Tibial nerve (tissue), 4 donors: ENCODE data around the gene SH3RF2. TPM values are rescaled to one million over a fixed set of nuclear protein-coding genes. Genes with fewer than 3 reads are reported as not detected.

ENCODE experiments used
- DNase-seq, 2 donors: peaks; one replicate each; pipeline ENCODE4 v3.0.0-alpha.2; 2019; ENCODE audit warnings: low spot score in 2 of 2
- H3K27ac ChIP-seq, 4 donors: fragments of 200-600 bp; sonication (generic) in 3 of 4; one replicate each; pipeline ENCODE4 v1.5.1; 2017 to 2019; ENCODE audit warnings: mild to moderate bottlenecking in 1 of 4
- H3K27me3 ChIP-seq, 2 donors: fragments of 200-600 bp; sonication (generic) in 1 of 2; one replicate each; pipeline versions ENCODE4 v1.5.1 to v1.6.0; 2017 to 2019
- H3K36me3 ChIP-seq, 3 donors: fragments of 200-600 bp; sonication (generic); one replicate each; pipeline ENCODE4 v1.5.1; 2018 to 2019
- H3K4me1 ChIP-seq, 4 donors: fragments of 200-600 bp; sonication (generic) in 3 of 4; one replicate each; pipeline ENCODE4 v1.5.1; 2017 to 2019
- H3K4me3 ChIP-seq, 4 donors: fragments of 200-600 bp; sonication (generic) in 3 of 4; one replicate each; pipeline ENCODE4 v1.5.1; 2017 to 2019; ENCODE audit warnings: mild to moderate bottlenecking in 1 of 4, moderate library complexity in 1 of 4
- H3K9me3 ChIP-seq, 4 donors: fragments of 200-600 bp; sonication (generic) in 3 of 4; one replicate each; pipeline ENCODE4 v1.5.1; 2017 to 2019
- EP300 ChIP-seq, 2 donors: sonication (generic); formaldehyde crosslinking; IDR thresholded peaks; one replicate each; pipeline ENCODE4 v1.6.1; 2017; ENCODE audit warnings: antibody characterized with exemption in 2 of 2, mild to moderate bottlenecking in 1 of 2
- POLR2A ChIP-seq, 2 donors: fragments of 450-650 bp; IDR thresholded peaks; one replicate each; pipeline ENCODE4 v1.6.1; 2017; ENCODE audit warnings: antibody characterized with exemption in 2 of 2, mild to moderate bottlenecking in 2 of 2, moderate library complexity in 2 of 2
- WGBS, 2 donors: methylation state at CpG; one replicate each; pipeline ENCODE4 v1.1.5; 2018; 5-methylcytosine and 5-hydroxymethylcytosine counted together
- total RNA-seq, 4 donors: library from RNA; depleted of rRNA; stranded (reverse); fragments of >200 nt; gene quantifications; one replicate each; pipeline ENCODE4 v1.1.0, GENCODE V29; 2016
- TF ChIP-seq, protein P1 (sequence below), 5 experiments: fragments of 200-600 bp in 3 of 5; fragments of 450-650 bp in 2 of 5; sonication (generic) in 3 of 5; IDR thresholded peaks; one replicate each; pipeline ENCODE4 v1.5.1; 2016 to 2019; ENCODE audit warnings: antibody characterized with exemption in 5 of 5, mild to moderate bottlenecking in 3 of 5, moderate library complexity in 2 of 5

SH3RF2 gene
- total RNA-seq, 4 donors from 2014 or later = 1.0 to 5.1 (median 2.0) TPM

DNA sequence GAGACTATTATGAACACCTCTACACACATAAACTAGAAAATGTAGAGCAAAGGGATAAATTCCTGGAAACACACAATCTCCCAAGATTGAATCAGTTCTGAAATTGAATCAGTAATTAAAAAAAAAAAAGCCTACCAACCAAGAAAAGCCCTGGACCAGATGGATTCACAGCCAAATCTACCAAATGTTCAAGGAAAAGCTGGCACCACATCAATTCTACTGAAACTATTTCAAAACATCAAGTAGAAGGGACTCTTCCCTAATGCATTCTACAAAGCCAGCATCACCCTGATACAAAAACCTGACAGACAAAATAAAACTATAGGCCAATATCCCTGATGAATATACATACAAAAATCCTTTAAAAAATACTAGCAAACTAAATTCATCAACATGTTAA, 38.2 kb upstream of the SH3RF2 start:
- H3K9me3 ChIP-seq = peaks cover 0 to 13% (median 0%) of the 10 kb centered on the region in 4 donors
- TF ChIP-seq, protein P1, sequence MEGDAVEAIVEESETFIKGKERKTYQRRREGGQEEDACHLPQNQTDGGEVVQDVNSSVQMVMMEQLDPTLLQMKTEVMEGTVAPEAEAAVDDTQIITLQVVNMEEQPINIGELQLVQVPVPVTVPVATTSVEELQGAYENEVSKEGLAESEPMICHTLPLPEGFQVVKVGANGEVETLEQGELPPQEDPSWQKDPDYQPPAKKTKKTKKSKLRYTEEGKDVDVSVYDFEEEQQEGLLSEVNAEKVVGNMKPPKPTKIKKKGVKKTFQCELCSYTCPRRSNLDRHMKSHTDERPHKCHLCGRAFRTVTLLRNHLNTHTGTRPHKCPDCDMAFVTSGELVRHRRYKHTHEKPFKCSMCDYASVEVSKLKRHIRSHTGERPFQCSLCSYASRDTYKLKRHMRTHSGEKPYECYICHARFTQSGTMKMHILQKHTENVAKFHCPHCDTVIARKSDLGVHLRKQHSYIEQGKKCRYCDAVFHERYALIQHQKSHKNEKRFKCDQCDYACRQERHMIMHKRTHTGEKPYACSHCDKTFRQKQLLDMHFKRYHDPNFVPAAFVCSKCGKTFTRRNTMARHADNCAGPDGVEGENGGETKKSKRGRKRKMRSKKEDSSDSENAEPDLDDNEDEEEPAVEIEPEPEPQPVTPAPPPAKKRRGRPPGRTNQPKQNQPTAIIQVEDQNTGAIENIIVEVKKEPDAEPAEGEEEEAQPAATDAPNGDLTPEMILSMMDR (IDR thresholded peaks at IDR 0.05) = no peak
- no peak for TF ChIP-seq POLR2A (IDR thresholded peaks at IDR 0.05)
- no peak for TF ChIP-seq EP300 (IDR thresholded peaks at IDR 0.05)
- H3K4me3 ChIP-seq = no peak overlapping the region
- no peak for DNase-seq
- H3K27me3 ChIP-seq = no peaks in the 10 kb centered on the region
- no peak overlapping the region for H3K27ac ChIP-seq
- H3K36me3 ChIP-seq = no peaks in the 10 kb centered on the region
- no peaks in the 10 kb centered on the region for H3K4me1 ChIP-seq

DNA sequence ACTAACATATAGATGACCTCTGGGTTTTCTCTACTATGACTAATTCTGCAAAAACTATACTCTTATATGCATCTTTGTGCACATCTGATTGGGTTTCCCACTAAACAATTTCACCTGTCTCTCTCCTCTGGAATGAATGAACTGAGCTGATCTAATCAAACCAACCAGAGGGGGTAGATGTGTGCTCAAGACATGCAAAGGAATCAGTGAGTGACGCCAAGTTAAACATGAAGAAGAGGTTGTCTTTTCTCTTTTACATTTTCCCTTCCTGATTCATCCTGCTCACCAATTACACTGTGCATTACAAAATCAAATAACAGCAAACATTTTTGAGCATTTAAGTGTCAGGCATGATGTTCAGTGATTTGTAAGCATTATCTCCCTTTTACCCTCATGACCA, 34.0 kb upstream of the SH3RF2 start:
- H3K27me3 ChIP-seq = no peaks in the 10 kb centered on the region
- WGBS, 2 donors = 69 to 90% methylated on average over 1 of the region's 1 CpG
- no peak overlapping the region for H3K27ac ChIP-seq
- H3K4me3 ChIP-seq = no peak overlapping the region
- TF ChIP-seq POLR2A (IDR thresholded peaks at IDR 0.05) (no peak), EP300 (IDR thresholded peaks at IDR 0.05) (no peak)
- TF ChIP-seq, protein P1 (IDR thresholded peaks at IDR 0.05) = no peak
- peaks cover 0 to 11% (median 0%) of the 10 kb centered on the region in 4 donors for H3K9me3 ChIP-seq
- H3K36me3 ChIP-seq = no peaks in the 10 kb centered on the region
- no peak for DNase-seq
- H3K4me1 ChIP-seq = no peaks in the 10 kb centered on the region

DNA sequence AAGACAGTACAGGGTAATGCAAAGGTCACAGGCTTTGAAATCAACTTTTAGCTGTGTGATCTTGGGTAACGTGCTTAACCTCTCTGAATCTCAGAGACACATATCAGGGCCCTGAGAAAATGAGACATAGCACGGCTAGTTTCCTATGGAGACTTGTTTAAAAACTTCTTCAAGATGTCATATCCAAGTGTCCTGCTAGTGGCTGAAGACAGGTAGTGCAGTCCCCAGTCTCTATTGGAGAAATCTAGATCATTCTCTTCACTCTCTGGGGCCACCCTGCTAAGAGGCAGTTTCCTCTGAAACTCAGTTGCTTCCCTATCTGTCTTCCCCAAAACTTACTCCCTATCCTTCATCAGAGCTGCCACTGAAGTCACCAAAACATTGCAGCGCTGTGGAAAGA, 33.3 kb upstream of the SH3RF2 start:
- no peak for DNase-seq
- WGBS, 2 donors = 69 to 71% methylated on average over 3 of the region's 3 CpGs
- Histone ChIP-seq H3K9me3 (peaks cover 0 to 11% (median 0%) of the 10 kb centered on the region in 4 donors), H3K27me3 (no peaks in the 10 kb centered on the region), H3K4me3 (no peak overlapping the region), H3K27ac (no peak overlapping the region), H3K36me3 (no peaks in the 10 kb centered on the region), H3K4me1 (no peaks in the 10 kb centered on the region)
- TF ChIP-seq POLR2A (IDR thresholded peaks at IDR 0.05) (no peak), EP300 (IDR thresholded peaks at IDR 0.05) (no peak)
- TF ChIP-seq, protein P1 (IDR thresholded peaks at IDR 0.05) = no peak

DNA sequence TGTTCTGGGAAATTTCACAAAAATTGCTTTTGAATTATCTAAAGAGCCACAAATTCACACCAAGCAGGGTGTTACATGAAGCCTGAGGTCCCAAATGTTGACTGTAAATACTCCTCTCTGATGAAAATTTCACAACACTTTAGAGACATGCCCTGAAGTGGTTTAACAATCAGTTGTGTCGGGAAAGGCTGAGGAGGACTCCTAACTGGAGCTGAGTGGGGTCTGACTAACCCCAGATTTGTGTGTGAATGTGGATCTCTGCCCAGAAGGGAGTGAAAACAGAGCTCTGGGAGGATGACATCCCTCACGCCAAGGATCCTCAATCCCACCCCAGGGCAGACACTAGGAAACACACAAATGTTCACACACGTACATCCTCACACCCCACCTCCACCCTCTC, 32.5 kb upstream of the SH3RF2 start:
- Histone ChIP-seq H3K36me3 (no peaks in the 10 kb centered on the region), H3K27me3 (no peaks in the 10 kb centered on the region), H3K9me3 (peaks cover 0 to 11% (median 0%) of the 10 kb centered on the region in 4 donors), H3K4me1 (no peaks in the 10 kb centered on the region), H3K27ac (no peak overlapping the region), H3K4me3 (no peak overlapping the region)
- no peak for DNase-seq
- 40 to 68% methylated on average over 3 of the region's 3 CpGs for WGBS, 2 donors
- TF ChIP-seq, protein P1 (IDR thresholded peaks at IDR 0.05) = no peak
- TF ChIP-seq POLR2A (IDR thresholded peaks at IDR 0.05) (no peak), EP300 (IDR thresholded peaks at IDR 0.05) (no peak)

DNA sequence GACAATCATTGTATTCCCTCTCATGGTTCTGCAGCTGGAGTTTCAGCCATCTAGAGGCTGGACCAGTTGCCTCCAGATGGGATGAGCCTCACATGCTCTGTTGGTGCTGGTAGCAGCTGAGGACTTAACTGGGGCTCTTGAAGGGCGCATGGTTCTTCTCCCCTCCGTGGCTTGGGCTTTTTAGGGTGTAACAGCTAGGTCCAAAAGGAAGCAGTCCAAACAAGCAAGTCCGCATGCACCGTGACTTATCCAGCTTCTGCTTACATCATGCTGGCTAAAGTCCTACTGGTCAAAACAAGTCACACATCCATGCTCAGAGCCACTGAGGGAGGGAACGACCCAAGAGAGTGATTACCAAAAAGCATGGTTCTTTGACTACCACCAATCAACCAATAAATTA, 31.6 kb upstream of the SH3RF2 start:
- WGBS, 2 donors = 81 to 88% methylated on average over 5 of the region's 5 CpGs
- TF ChIP-seq, protein P1 (IDR thresholded peaks at IDR 0.05) = no peak
- no peak for TF ChIP-seq EP300 (IDR thresholded peaks at IDR 0.05)
- TF ChIP-seq POLR2A (IDR thresholded peaks at IDR 0.05) = no peak
- DNase-seq = no peak
- H3K36me3 ChIP-seq = no peaks in the 10 kb centered on the region
- H3K4me1 ChIP-seq = no peaks in the 10 kb centered on the region
- H3K4me3 ChIP-seq = no peak overlapping the region
- no peaks in the 10 kb centered on the region for H3K27me3 ChIP-seq
- no peak overlapping the region for H3K27ac ChIP-seq
- peaks cover 0 to 5% (median 0%) of the 10 kb centered on the region in 4 donors for H3K9me3 ChIP-seq
